ENCODE results near the gene GMCL1. TPM values are rescaled to one million over a fixed set of nuclear protein-coding genes. Genes with fewer than 3 reads are reported as not detected.

The GMCL1 gene
- total RNA-seq, 1 donor from 2014 or later, result 16.3 TPM

- DNase-seq (ENCODE audit: low spot score in 2 of 2, unreplicated experiment in 2 of 2), result peak; percentile 21 to 50
- Mint-ChIP-seq H3K36me3 (peaks cover 3% of the 10 kb centered on the region), H3K27me3 (ENCODE audit: low read depth) (no peaks in the 10 kb centered on the region)
Measured at GRCh38 chr2:69914950-69915945, 85.8 kb downstream of the GMCL1 start, which contains the start of gene MXD1. Gene MXD1 (plus strand): TSS chr2:69915109. CDS start chr2:69915331, 222 bp downstream.

GRCh38 chr2:69916106-69916505, 86.6 kb downstream of the GMCL1 start:
- Mint-ChIP-seq H3K27ac (no peak overlapping the region), H3K9me3 (no peaks in the 10 kb centered on the region), H3K27me3 (ENCODE audit: low read depth) (no peaks in the 10 kb centered on the region), H3K4me1 (peaks cover 9% of the 10 kb centered on the region), H3K36me3 (peaks cover 4% of the 10 kb centered on the region), H3K4me3 (peak overlapping the region; percentile 67)
- no peak for TF ChIP-seq CTCF (IDR thresholded peaks at IDR 0.05; ENCODE audit: unreplicated experiment)
- no peak for DNase-seq (ENCODE audit: low spot score in 2 of 2, unreplicated experiment in 2 of 2)

More at GRCh38 chr2:69914950-69915945, 85.8 kb downstream of the GMCL1 start, which contains the start of gene MXD1:
- Mint-ChIP-seq H3K9me3 (no peaks in the 10 kb centered on the region), H3K27ac (peak within 1 kb of the TSS; percentile 94), H3K4me1 (peaks cover 9% of the 10 kb centered on the region), H3K4me3 (peak within 1 kb of the TSS; percentile 81)
- TF ChIP-seq CTCF (IDR thresholded peaks at IDR 0.05; ENCODE audit: unreplicated experiment), result no peak

GRCh38 chr2:69917852-69918251, 88.4 kb downstream of the GMCL1 start:
- H3K4me1 Mint-ChIP-seq, result peaks cover 9% of the 10 kb centered on the region

GRCh38 chr2:69918401-69918800, 88.9 kb downstream of the GMCL1 start:
- Mint-ChIP-seq H3K27me3 (ENCODE audit: low read depth) (no peaks in the 10 kb centered on the region), H3K36me3 (peaks cover 8% of the 10 kb centered on the region), H3K4me3 (no peak overlapping the region), H3K9me3 (no peaks in the 10 kb centered on the region), H3K4me1 (peaks cover 9% of the 10 kb centered on the region), H3K27ac (no peak overlapping the region)
- DNase-seq (ENCODE audit: low spot score in 2 of 2, unreplicated experiment in 2 of 2), result no peak
- TF ChIP-seq CTCF (IDR thresholded peaks at IDR 0.05; ENCODE audit: unreplicated experiment), result no peak

More at GRCh38 chr2:69917852-69918251, 88.4 kb downstream of the GMCL1 start:
- TF ChIP-seq CTCF (IDR thresholded peaks at IDR 0.05; ENCODE audit: unreplicated experiment), result no peak
- no peak for DNase-seq (ENCODE audit: low spot score in 2 of 2, unreplicated experiment in 2 of 2)
- no peak overlapping the region for H3K27ac Mint-ChIP-seq
- no peaks in the 10 kb centered on the region for H3K27me3 Mint-ChIP-seq (ENCODE audit: low read depth)
- no peak overlapping the region for H3K4me3 Mint-ChIP-seq
- no peaks in the 10 kb centered on the region for H3K9me3 Mint-ChIP-seq
- peaks cover 9% of the 10 kb centered on the region for H3K36me3 Mint-ChIP-seq

- H3K9me3 Mint-ChIP-seq, result no peaks in the 10 kb centered on the region
- peaks cover 12% of the 10 kb centered on the region for H3K36me3 Mint-ChIP-seq
- no peak overlapping the region for H3K27ac Mint-ChIP-seq
- TF ChIP-seq CTCF (IDR thresholded peaks at IDR 0.05; ENCODE audit: unreplicated experiment), result no peak
- no peak for DNase-seq (ENCODE audit: low spot score in 2 of 2, unreplicated experiment in 2 of 2)
- no peak overlapping the region for H3K4me3 Mint-ChIP-seq
- no peaks in the 10 kb centered on the region for H3K4me1 Mint-ChIP-seq
- H3K27me3 Mint-ChIP-seq (ENCODE audit: low read depth), result no peaks in the 10 kb centered on the region
Measured at GRCh38 chr2:69923116-69923515, 93.7 kb downstream of the GMCL1 start.

All from mesothelial cell of epicardium (in vitro differentiated cells).